GM12891 (cell line): ENCODE data around the gene EOLA1.
"Not testable (repeated sequence)": the region's sequence is repeated elsewhere in the genome, so short reads cannot be mapped to it uniquely, and the experiment has no call there.

ENCODE experiments used
- PAX5 ChIP-seq: IDR thresholded peaks from 2 replicates; pipeline ENCODE4 v1.6.1; 2011; ENCODE audit warnings: low read length, moderate library complexity, mild to moderate bottlenecking; ENCODE audit not compliant: insufficient read depth, severe bottlenecking
- POLR2A ChIP-seq: IDR thresholded peaks from 2 replicates; pipeline ENCODE4 v1.6.1; 2011; ENCODE audit warnings: low read depth, low read length, control low read depth
- POLR2AphosphoS5 ChIP-seq: IDR thresholded peaks from 2 replicates; pipeline ENCODE4 v1.6.1; 2011; ENCODE audit warnings: low read depth, low read length, control low read depth
- TAF1 ChIP-seq: IDR thresholded peaks from 2 replicates; pipeline ENCODE4 v1.6.1; 2011; ENCODE audit warnings: low read depth, low read length, control low read depth

- not testable (repeated sequence) for TF ChIP-seq POLR2A, POLR2AphosphoS5, PAX5, TAF1
These were observed 14.9 kb upstream of the EOLA1 start for GRCh38 chrX:149525903-149526302.
